Stimulated activated CD4-positive, alpha-beta T cell treated with anti-CD3 and anti-CD28 coated beads, Interleukin-1b, Interleukin-23, amount 100 ng/mL, for 24 hours (primary cell): ENCODE results near the gene PHC3.
A peak's percentile ranks its signal among the peaks of the same experiment; 100 is the strongest.

ENCODE experiments used
- DNase-seq, 4 experiments: peaks; one replicate each; pipeline ENCODE4 v3.0.0-alpha.2; 2020; ENCODE audit warnings: low read depth in 4 of 4, low spot score in 1 of 4

Gene PHC3

GRCh38 chr3:170044271-170044670 is 137.3 kb downstream of the PHC3 start:
- DNase-seq: no peak

- DNase-seq: no peak
Measured at GRCh38 chr3:170043506-170043905, 138.0 kb downstream of the PHC3 start.

- no peak for DNase-seq
Measured at GRCh38 chr3:170040418-170040817, 141.1 kb downstream of the PHC3 start.

GRCh38 chr3:170038434-170039110 is 143.0 kb downstream of the PHC3 start:
- DNase-seq: peak in 1 of 4 experiments; percentile 11
